KMS-11 (cell line): ENCODE measurements around the gene SLCO3A1.
"Not testable (repeated sequence)": the region's sequence is repeated elsewhere in the genome, so short reads cannot be mapped to it uniquely, and the experiment has no call there.

Experiments used
- H2AFZ ChIP-seq: fragments of 200-600 bp; sonication (generic); 2 replicates; pipeline ENCODE4 v1.6.1; 2016; ENCODE audit warnings: antibody characterized with exemption, mixed run types, low read depth
- H3K27ac ChIP-seq: fragments of 200-600 bp; sonication (generic); 2 replicates; pipeline ENCODE4 v1.6.1; 2016; ENCODE audit warnings: mild to moderate bottlenecking, mixed run types
- H3K27me3 ChIP-seq: fragments of 200-600 bp; sonication (generic); 2 replicates; pipeline ENCODE4 v1.6.1; 2017; ENCODE audit warnings: mild to moderate bottlenecking, low read depth, mixed run types, moderate library complexity; ENCODE audit not compliant: insufficient read depth
- H3K36me3 ChIP-seq: fragments of 200-600 bp; sonication (generic); 2 replicates; pipeline ENCODE4 v1.6.1; 2017; ENCODE audit warnings: mild to moderate bottlenecking, mixed run types; ENCODE audit not compliant: insufficient read depth
- H3K4me1 ChIP-seq: fragments of 200-600 bp; sonication (generic); 2 replicates; pipeline ENCODE4 v1.6.1; 2016; ENCODE audit warnings: mild to moderate bottlenecking, low read depth, mixed run types; ENCODE audit not compliant: poor library complexity, severe bottlenecking
- H3K4me2 ChIP-seq: fragments of 200-600 bp; sonication (generic); 2 replicates; pipeline ENCODE4 v1.7.0; 2016; ENCODE audit warnings: mild to moderate bottlenecking, mixed run types
- H3K4me3 ChIP-seq: fragments of 200-600 bp; sonication (generic); IDR thresholded peaks from 2 replicates; pipeline ENCODE4 v1.6.1; 2017; ENCODE audit warnings: low read depth, low read length, mixed read lengths; ENCODE audit not compliant: insufficient read depth
- H3K79me2 ChIP-seq: fragments of 200-600 bp; sonication (generic); 2 replicates; pipeline ENCODE4 v1.6.1; 2016; ENCODE audit warnings: low read depth, mixed run types; ENCODE audit not compliant: insufficient read depth
- H3K9ac ChIP-seq: fragments of 200-600 bp; sonication (generic); 2 replicates; pipeline ENCODE4 v1.6.1; 2016; ENCODE audit warnings: mild to moderate bottlenecking, mixed run types
- H4K20me1 ChIP-seq: fragments of 200-600 bp; sonication (generic); 2 replicates; pipeline ENCODE4 v1.6.1; 2016; ENCODE audit warnings: mild to moderate bottlenecking, mixed run types; ENCODE audit not compliant: insufficient read depth
- CTCF ChIP-seq: fragments of 200-600 bp; sonication (generic); conservative IDR thresholded peaks from 2 replicates; pipeline ENCODE4 v1.6.1; 2017; ENCODE audit warnings: low read depth, mild to moderate bottlenecking, antibody characterized with exemption, low read length, moderate library complexity, mixed read lengths

Gene SLCO3A1

GRCh38 chr15:92053753-92054316, 200.3 kb downstream of the SLCO3A1 start:
- Histone ChIP-seq H3K79me2 (no peaks in the 10 kb centered on the region), H3K27me3 (no peaks in the 10 kb centered on the region), H3K9ac (no peak overlapping the region), H3K4me3 (no peak overlapping the region), H3K4me1 (no peaks in the 10 kb centered on the region), H3K27ac (no peak overlapping the region), H3K36me3 (no peaks in the 10 kb centered on the region), H4K20me1 (no peaks in the 10 kb centered on the region), H3K4me2 (no peak overlapping the region), H2AFZ (no peak overlapping the region)
- peak; percentile 38 for TF ChIP-seq CTCF

DNA sequence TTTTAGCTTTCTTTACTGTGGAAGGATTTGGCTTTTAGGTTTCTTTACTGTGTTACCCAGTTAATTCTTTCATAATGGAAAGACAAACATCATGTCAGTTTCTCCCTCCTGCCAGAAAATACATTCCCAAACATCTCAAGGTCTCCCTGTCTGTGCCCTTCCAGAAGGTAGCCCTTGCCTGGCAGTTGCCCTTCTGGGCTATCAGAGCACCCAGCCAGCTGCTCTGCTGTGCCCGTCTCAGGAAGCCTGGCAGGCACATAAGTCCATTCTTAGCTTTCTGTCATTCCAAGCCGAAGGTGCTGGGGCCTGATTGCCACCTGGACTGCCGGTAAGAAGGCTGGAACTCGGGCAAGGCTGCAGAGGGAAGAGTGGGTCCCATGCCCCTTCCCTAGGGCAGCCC, 203.4 kb downstream of the SLCO3A1 start:
- H2AFZ ChIP-seq = no peak overlapping the region
- H3K79me2 ChIP-seq = no peaks in the 10 kb centered on the region
- no peak for TF ChIP-seq CTCF

GRCh38 chr15:92059036-92059970, 205.8 kb downstream of the SLCO3A1 start:
- no peaks in the 10 kb centered on the region for H4K20me1 ChIP-seq
- H3K79me2 ChIP-seq = no peaks in the 10 kb centered on the region
- H3K4me2 ChIP-seq = no peak overlapping the region
- H2AFZ ChIP-seq = no peak overlapping the region
- no peaks in the 10 kb centered on the region for H3K27me3 ChIP-seq
- H3K4me1 ChIP-seq = no peaks in the 10 kb centered on the region
- H3K27ac ChIP-seq = no peak overlapping the region
- H3K9ac ChIP-seq = no peak overlapping the region
- TF ChIP-seq CTCF = no peak
- no peak overlapping the region for H3K4me3 ChIP-seq
- no peaks in the 10 kb centered on the region for H3K36me3 ChIP-seq

More for the DNA sequence above, 203.4 kb downstream of the SLCO3A1 start:
- no peaks in the 10 kb centered on the region for H3K27me3 ChIP-seq
- no peak overlapping the region for H3K9ac ChIP-seq
- H3K4me1 ChIP-seq = no peaks in the 10 kb centered on the region
- H3K36me3 ChIP-seq = no peaks in the 10 kb centered on the region
- no peak overlapping the region for H3K4me2 ChIP-seq
- H3K27ac ChIP-seq = no peak overlapping the region
- H4K20me1 ChIP-seq = no peaks in the 10 kb centered on the region
- H3K4me3 ChIP-seq = no peak overlapping the region

DNA sequence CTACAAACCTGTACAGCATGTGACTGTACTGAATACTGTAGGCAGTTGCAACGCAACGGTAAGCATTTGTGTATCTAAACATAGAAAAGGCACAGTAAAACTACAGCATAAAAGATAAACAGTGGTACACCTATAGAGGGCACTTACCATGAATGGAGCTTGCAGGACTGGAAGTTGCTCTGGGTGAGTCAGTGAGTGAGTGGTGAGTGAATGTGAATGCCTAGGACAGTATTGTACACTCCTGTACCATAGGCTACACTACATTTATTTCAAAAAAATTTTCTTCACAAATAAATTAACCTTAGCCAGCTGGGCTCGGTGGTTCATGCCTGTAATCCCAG, 206.4 kb downstream of the SLCO3A1 start:
- H2AFZ ChIP-seq, H3K27ac ChIP-seq: not testable (repeated sequence)

More for the DNA sequence above, 206.4 kb downstream of the SLCO3A1 start:
- not testable (repeated sequence) for H3K4me1 ChIP-seq, H4K20me1 ChIP-seq, H3K27me3 ChIP-seq, H3K4me3 ChIP-seq, H3K9ac ChIP-seq, H3K4me2 ChIP-seq, H3K36me3 ChIP-seq, H3K79me2 ChIP-seq
